ENCODE data around the gene HYAL3. TPM values are rescaled to one million over a fixed set of nuclear protein-coding genes. Genes with fewer than 3 reads are reported as not detected.
A peak's percentile ranks its signal among the peaks of the same experiment; 100 is the strongest.

HYAL3 gene
- total RNA-seq, 1 donor from 2014 or later = 9.6 TPM

GRCh38 chr3:50330330-50330729 lies 31.1 kb upstream of the HYAL3 start:
- DNase-seq (ENCODE audit: low read depth, low spot score) = no peak

DNA sequence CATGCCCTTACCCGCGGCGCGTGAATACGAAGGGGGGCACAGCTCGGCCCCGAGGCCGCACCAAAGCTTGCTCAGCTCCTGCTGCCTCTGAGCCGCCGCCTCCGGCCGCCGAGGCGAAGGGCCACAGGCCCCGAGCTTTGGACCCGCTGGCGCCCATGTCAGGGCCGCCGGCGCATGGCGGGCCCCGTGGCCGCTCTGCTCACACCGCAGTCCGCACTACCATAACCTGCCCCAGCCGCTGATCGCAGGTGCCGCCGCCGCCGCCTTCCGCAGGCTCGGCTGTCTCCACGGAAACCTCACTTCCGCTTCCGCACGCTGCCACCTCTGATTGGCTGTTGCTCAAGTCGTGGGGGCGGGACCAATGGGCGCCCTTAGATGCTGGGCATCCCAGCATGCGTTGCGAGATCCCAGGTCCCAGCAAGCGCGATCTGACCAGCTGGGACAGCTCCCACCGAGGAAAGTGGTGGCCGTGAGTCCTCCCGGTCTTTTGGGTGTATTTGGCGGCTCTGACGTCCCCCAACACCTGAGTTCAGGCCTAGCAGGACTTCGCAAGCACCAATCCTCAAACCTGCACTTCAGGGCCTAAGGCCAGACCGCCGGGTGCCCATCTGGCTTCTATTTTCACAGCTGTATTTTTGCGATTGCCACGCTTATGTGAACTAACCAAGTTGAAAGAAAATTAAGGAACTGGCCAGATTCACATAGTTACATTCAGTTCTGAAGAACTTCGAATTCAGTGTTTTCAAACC lies 28.9 kb upstream of the HYAL3 start, which contains the start of gene TUSC2:
Gene TUSC2, minus strand, starts transcription at position 281 of the 749 bp plus-strand sequence. Its CDS starts 124 bp downstream, at position 157.
- DNase-seq (ENCODE audit: low read depth, low spot score) = peak; percentile 90

- no peak for DNase-seq (ENCODE audit: low read depth, low spot score)
Measured at GRCh38 chr3:50327129-50327528, 27.9 kb upstream of the HYAL3 start.

DNA sequence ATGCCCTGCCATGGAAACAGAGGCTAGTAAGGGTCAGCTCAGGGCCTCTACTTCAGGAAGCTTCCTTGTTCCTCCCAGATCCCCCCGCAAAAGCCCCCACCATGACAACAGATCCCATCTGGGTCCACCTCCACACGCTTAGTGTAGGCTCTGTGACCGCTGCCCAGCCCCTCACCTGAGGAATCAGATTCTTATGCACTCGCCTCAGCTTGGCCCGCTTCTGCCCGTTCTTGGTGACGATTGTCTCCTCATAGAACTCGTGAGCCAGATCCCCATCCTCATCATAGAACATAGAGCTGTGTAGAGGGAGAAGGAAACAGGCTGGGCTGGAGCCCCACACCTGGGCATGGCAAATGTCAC lies 27.0 kb upstream of the HYAL3 start:
- no peak for DNase-seq (ENCODE audit: low read depth, low spot score)

GRCh38 chr3:50325497-50326181 lies 26.4 kb upstream of the HYAL3 start:
- DNase-seq (ENCODE audit: low read depth, low spot score) = no peak

DNA sequence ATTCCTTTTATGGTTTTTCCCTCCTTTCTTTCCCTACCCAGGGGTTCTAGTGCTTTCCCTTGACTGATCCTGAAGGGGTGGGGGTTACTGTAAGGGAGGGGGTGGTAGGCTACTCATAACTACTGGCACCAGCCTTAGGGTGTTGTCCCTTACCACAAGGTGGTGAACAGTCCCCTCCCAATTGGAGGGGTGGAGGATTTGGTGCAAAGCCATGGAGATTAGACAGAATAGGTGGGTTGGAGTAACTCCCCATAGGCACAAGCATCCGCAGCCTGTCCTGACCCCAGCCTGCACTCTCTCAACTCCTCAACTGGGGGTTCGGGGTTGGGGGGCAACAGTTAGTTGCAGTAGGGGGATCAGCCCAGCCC lies 25.9 kb upstream of the HYAL3 start:
- DNase-seq (ENCODE audit: low read depth, low spot score) = no peak

GRCh38 chr3:50324351-50325112 lies 25.3 kb upstream of the HYAL3 start:
- DNase-seq (ENCODE audit: low read depth, low spot score) = peak; percentile 52

- DNase-seq (ENCODE audit: low read depth, low spot score) = peak; percentile 73
Measured at GRCh38 chr3:50323614-50324199, 24.5 kb upstream of the HYAL3 start.

DNA sequence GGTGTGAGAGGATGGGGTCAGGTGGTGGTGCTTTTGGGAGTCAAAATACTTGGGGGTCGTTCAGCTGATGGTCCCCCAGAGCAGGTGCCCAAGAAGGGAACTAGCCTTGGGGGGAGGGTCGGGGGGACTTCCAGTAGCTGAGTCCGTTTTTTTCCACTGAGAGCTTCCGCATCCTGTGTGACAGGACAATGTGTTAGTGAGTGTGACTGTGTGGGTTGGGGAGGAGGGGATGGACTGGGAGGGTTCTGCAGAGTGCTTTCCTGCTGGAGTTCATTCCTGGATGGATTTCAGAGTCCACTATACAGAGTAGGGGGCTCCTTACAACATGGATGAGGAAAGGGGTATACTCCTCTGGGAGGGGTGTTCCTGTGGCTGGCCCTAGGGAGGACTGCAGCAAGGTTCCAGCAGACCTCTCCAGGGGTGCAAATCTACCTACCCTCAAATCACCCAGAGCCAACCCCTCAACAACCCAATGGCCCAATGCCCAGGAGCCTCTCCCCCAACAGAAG lies 23.9 kb upstream of the HYAL3 start:
- DNase-seq (ENCODE audit: low read depth, low spot score) = peak; percentile 59

GRCh38 chr3:50322386-50323091 lies 23.3 kb upstream of the HYAL3 start, which contains the start of gene HYAL2:
TSS of gene HYAL2 (minus strand) at chr3:50322745. CDS start at chr3:50320489, 2,256 bp downstream.
- peak; percentile 48 for DNase-seq (ENCODE audit: low read depth, low spot score)

DNA sequence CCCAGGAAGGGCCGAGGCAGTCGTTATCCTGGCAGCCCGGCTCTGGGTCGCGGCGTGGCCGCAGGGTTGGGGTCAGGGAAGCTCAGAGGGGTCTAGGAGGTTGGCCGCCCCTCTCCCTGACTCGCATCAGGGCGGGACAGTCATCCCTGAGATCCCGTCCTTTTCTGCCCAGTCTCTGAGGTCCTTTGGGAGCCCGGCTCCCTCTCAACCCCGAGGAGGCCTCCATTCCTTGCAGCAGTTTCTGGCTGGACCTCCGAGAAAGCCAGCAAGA lies 22.8 kb upstream of the HYAL3 start:
- no peak for DNase-seq (ENCODE audit: low read depth, low spot score)

DNA sequence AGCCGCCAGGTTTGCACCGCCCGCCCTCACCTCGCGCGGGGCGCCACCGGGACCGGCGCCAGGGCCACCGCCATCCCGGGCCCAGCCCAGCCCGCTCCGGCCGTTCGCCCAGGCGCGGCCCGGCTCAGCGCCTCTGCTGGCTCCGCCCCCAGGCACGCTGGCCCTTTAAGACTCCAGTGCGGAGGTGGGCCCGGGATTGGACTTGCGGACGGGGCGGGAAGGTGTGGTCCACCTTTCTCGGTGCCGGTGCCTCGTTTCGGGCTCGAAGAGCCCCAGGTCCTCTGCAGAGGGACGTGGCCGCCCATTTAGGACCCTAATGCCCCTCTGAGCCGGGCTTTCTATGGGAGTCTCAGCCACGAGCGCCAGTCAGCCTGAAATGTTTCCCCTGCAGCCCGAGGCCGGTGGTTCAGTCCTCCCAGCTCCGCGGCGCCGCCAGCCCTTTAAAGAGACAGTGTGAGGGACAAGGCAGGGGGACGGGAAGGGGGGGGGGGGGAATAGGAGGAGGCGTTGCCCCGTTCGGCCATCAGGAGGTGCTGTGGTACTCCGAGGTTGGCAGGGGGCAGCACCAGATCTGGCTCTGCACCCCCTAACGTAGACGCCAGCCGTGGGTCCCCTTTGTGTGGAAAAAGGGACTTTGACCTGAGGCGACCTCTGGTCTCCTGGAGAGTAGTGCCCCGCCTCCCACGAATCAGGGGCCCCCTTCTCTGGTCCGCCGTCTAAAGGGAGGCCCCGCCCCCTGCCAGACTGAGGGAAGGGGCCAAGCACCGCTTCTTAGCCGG lies 22.3 kb upstream of the HYAL3 start:
- peak; percentile 60 for DNase-seq (ENCODE audit: low read depth, low spot score)

DNA sequence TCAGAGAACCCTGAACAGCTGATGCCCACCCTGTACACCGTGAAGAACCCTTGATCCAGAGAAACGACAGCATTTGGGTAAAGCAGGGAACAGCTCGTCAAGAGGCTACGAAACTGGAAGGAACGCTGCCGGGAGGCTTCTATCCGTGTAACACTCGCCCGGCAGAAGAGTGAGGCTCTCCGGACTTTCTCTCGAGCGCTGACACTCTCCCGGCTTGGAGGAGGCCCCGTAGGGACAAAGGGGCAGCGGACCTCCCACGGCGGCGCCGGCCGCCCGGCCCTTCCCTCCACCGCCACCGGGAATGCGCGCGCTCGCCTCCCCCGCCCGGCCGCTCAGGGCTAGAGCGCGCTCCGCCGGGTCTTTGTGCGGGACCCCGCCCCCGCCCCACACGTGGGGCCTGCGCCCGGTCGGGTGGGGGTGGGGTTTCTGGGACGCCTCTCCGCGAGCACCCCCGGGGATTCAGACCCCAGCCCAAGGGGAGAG lies 21.7 kb upstream of the HYAL3 start:
- no peak for DNase-seq (ENCODE audit: low read depth, low spot score)

DNA sequence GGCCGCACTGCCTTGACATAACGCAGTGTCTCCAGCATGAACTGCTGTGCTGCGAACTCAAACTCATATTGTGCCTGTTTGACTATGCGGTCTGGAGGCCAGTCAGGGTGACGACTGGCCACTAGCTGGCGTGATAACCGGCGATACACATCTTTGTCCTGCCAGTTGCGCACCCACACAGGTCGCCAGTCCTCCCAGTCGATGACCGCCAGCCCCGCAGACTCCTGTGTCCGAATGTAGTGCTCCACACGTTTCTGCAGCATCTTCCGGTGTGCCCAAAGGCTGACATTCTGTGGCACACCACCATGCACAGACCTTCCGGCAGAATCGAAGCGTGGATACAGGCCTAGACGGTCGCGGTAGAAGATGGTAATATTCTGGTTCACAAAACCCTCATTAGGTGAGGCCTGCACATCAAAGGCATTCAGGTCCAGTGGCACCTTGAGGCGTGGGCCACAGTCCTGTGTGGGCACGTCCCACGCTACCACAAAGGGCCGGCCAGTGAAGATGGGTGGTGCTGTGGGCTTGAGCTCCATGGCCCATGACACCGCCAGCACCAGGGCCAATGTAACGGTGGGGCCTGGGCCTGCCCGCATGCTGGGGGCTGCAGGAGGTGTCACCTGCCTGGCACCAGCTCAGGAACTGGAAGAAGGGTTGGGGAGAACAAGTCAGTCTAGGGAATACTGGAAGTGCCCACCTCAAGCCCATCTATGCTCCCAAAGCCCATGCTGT lies 20.9 kb upstream of the HYAL3 start:
- no peak for DNase-seq (ENCODE audit: low read depth, low spot score)

DNA sequence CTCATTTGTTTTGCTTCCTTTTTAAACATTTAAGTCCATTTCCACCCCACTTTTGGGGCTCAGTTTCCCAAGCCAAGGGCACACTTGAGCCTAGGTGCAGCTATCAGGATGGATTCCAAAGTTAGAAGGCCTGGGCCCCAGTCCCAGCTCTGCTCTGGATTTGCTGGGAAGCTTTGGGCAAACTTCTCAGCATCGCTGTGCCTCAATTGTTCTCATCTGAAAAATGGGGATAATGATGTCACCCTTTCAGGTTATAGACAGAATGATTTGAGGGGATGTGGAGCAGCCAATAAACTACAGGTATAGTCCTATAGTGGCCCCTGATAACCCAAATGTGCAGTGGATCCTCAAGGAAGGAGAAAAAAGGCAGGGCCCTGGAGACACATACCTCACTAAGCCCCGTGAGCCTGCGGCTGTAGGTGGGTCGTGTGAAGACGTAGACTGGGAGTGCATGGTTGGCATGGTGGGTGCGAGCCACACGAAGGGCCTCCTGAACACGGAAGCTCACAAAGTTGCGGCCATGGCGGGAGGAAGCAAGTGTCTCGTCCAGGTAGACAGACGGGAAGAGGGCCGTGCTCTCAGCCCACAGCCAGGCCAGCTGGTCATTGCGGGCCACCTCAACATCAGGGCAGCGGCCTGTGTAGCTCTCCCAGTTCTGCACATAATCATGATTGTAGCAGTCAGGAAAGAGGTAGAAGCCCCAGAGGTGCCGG lies 20.1 kb upstream of the HYAL3 start:
- DNase-seq (ENCODE audit: low read depth, low spot score) = no peak

GRCh38 chr3:50318615-50319014 lies 19.4 kb upstream of the HYAL3 start:
- no peak for DNase-seq (ENCODE audit: low read depth, low spot score)

DNA sequence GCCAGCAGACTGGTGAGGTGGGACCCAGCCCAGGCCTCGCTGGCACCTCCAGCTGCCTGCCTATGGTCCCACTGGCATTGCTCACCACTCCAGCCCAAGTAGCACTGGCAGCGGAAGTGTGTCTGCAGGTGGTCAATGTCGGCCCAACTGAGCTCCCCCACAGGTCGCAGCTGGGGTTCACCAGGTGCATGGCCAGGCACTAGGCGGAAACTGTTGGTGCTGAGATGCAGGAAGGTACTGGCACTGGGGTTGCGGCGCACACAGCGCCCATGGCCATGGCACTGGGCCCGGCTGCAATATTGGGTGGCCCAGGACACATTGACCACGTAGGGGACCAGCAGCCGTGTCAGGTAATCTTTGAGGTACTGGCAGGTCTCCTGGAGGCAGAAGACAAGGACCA lies 19.0 kb upstream of the HYAL3 start:
- DNase-seq (ENCODE audit: low read depth, low spot score) = no peak

- no peak for DNase-seq (ENCODE audit: low read depth, low spot score)
Measured at GRCh38 chr3:50317300-50317699, 18.1 kb upstream of the HYAL3 start.

DNA sequence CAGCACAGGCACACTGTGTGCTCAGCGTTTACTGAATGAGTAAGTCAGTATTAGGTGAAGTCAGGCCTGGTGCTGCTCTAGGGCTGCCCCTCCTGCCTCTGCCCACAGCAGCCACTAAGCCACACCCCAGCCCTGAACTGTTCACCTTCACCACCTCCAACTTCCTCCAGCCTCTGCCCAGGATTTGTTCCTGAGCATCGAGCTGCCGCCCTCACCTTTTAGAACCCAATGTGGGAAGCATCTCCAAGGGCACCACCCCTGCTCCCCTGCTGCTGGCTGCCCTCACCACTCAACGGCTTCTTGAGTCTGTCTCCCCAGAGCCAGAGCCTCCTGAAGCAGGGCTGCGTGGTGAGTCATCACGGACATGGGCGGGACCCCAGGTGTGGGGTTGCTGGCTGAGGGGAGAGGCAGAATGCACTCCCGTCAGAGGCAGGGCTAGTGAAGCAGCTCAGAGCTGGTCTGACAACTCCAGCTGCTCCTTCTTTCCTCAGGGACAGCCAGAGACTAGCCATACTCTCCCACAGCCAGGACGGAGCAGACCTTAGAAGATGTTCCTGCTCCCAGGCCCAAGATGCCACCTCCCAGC lies 17.5 kb upstream of the HYAL3 start:
- DNase-seq (ENCODE audit: low read depth, low spot score) = no peak
